Myocyte (in vitro differentiated cells): ENCODE measurements around the gene CLOCK. TPM values are rescaled to one million over a fixed set of nuclear protein-coding genes. Genes with fewer than 3 reads are reported as not detected.
A peak's percentile ranks its signal among the peaks of the same experiment; 100 is the strongest.

Source experiments
- DNase-seq: peaks from one replicate; pipeline ENCODE4 v3.0.0-alpha.2; 2012; ENCODE audit warnings: low read depth
- total RNA-seq: library from RNA; depleted of rRNA; stranded (reverse); fragments of >200 nt; gene quantifications from 2 replicates; pipeline ENCODE4 v1.2.3, GENCODE V29; 2014

CLOCK gene
- total RNA-seq, 1 donor from 2014 or later = 51.3 TPM

- no peak for DNase-seq
Observed at GRCh38 chr4:55545151-55545550, 1.6 kb downstream of the CLOCK start.

- no peak for DNase-seq
Observed at GRCh38 chr4:55543858-55544257, 2.9 kb downstream of the CLOCK start.

- DNase-seq = no peak
Observed at GRCh38 chr4:55540271-55540670, 6.4 kb downstream of the CLOCK start.

GRCh38 chr4:55539658-55540057, 7.1 kb downstream of the CLOCK start:
- no peak for DNase-seq

GRCh38 chr4:55538531-55538930, 8.2 kb downstream of the CLOCK start:
- DNase-seq = no peak

- no peak for DNase-seq
Observed at GRCh38 chr4:55534306-55534705, 12.4 kb downstream of the CLOCK start.

GRCh38 chr4:55530691-55531090, 16.0 kb downstream of the CLOCK start:
- no peak for DNase-seq

GRCh38 chr4:55530167-55530566, 16.5 kb downstream of the CLOCK start:
- no peak for DNase-seq

GRCh38 chr4:55528491-55528890, 18.2 kb downstream of the CLOCK start:
- DNase-seq = no peak

- no peak for DNase-seq
Observed at GRCh38 chr4:55524844-55525571, 21.7 kb downstream of the CLOCK start.

- no peak for DNase-seq
Observed at GRCh38 chr4:55518442-55518841, 28.3 kb downstream of the CLOCK start.

GRCh38 chr4:55517526-55518229, 29.0 kb downstream of the CLOCK start:
- no peak for DNase-seq

- DNase-seq = no peak
Observed at GRCh38 chr4:55512922-55513571, 33.7 kb downstream of the CLOCK start.

- no peak for DNase-seq
Observed at GRCh38 chr4:55512077-55512476, 34.6 kb downstream of the CLOCK start.

GRCh38 chr4:55510685-55511084, 36.0 kb downstream of the CLOCK start:
- no peak for DNase-seq

- no peak for DNase-seq
Observed at GRCh38 chr4:55509266-55509665, 37.4 kb downstream of the CLOCK start.

GRCh38 chr4:55507612-55508011, 39.1 kb downstream of the CLOCK start:
- no peak for DNase-seq

GRCh38 chr4:55503169-55503568, 43.5 kb downstream of the CLOCK start:
- peak; percentile 68 for DNase-seq

GRCh38 chr4:55500072-55500471, 46.6 kb downstream of the CLOCK start:
- no peak for DNase-seq

- no peak for DNase-seq
Observed at GRCh38 chr4:55499495-55499894, 47.2 kb downstream of the CLOCK start.

GRCh38 chr4:55498051-55498450, 48.7 kb downstream of the CLOCK start:
- DNase-seq = peak; percentile 33

GRCh38 chr4:55491486-55491885, 55.2 kb downstream of the CLOCK start:
- DNase-seq = no peak
